CD4-positive, alpha-beta T cell (primary cell): ENCODE data around the gene MACROD2. TPM values are rescaled to one million over a fixed set of nuclear protein-coding genes. Genes with fewer than 3 reads are reported as not detected.

ENCODE experiments used
- ATAC-seq: fragments of 200-7000 bp; cut with Tn5 transposase; one replicate; pipeline ENCODE4 v1.10.0; 2022; ENCODE audit warnings: mild to moderate bottlenecking; ENCODE audit not compliant: poor library complexity
- CTCF ChIA-PET: fragments of 350-600 bp; sonication (Branson Sonifier 250); formaldehyde crosslinking; loops from one replicate; lab custom pipeline; 2021; ENCODE audit warnings: antibody characterized with exemption, inconsistent platforms; lab: Charles Lee
- POLR2A ChIA-PET: fragments of 350-600 bp; sonication (Branson Sonifier 250); formaldehyde crosslinking; loops from one replicate; lab custom pipeline; 2021; ENCODE audit warnings: antibody characterized with exemption, inconsistent platforms; lab: Charles Lee
- DNase-seq, 14 experiments: peaks; one replicate each; pipeline ENCODE4 v3.0.0-alpha.2; 2013 to 2020; ENCODE audit warnings: mixed read lengths in 2 of 14
- H3K27ac ChIP-seq, 2 donors: one replicate each; pipeline versions ENCODE4 v1.5.1 to v1.7.0; 2013; ENCODE audit warnings: low read length in 2 of 2, low read depth in 1 of 2, mild to moderate bottlenecking in 1 of 2
- H3K27me3 ChIP-seq, 2 experiments: 1 replicate in 1 of 2; 2 replicates in 1 of 2; pipeline versions ENCODE4 v1.6.1 to v1.7.0; 2013; ENCODE audit warnings: low read length in 2 of 2, control low read depth in 1 of 2, mild to moderate bottlenecking in 1 of 2, moderate library complexity in 1 of 2; ENCODE audit not compliant: insufficient read depth in 2 of 2, control insufficient read depth in 1 of 2
- H3K36me3 ChIP-seq: one replicate; pipeline ENCODE4 v1.6.1; 2013; ENCODE audit warnings: low read length, control low read depth; ENCODE audit not compliant: insufficient read depth
- H3K4me1 ChIP-seq: one replicate; pipeline ENCODE4 v1.6.1; 2013; ENCODE audit warnings: low read length, control low read depth; ENCODE audit not compliant: insufficient read depth
- H3K4me3 ChIP-seq: one replicate; pipeline ENCODE4 v1.5.1; 2013; ENCODE audit warnings: mild to moderate bottlenecking, low read length, moderate library complexity
- H3K9me3 ChIP-seq, 2 experiments: 1 replicate in 1 of 2; 2 replicates in 1 of 2; pipeline versions ENCODE4 v1.6.1 to v1.7.0; 2013; ENCODE audit warnings: low read length in 2 of 2, mild to moderate bottlenecking in 2 of 2, control low read depth in 1 of 2, moderate library complexity in 1 of 2; ENCODE audit not compliant: control insufficient read depth in 1 of 2, insufficient read depth in 1 of 2
- H3K27ac Mint-ChIP-seq: one replicate; pipeline ENCODE4 v1.8.0; 2020; ENCODE audit warnings: mixed read lengths
- H3K27me3 Mint-ChIP-seq: one replicate; pipeline ENCODE4 v1.8.0; 2021; ENCODE audit warnings: mixed read lengths
- H3K36me3 Mint-ChIP-seq: one replicate; pipeline ENCODE4 v1.8.0; 2021; ENCODE audit warnings: low read depth, mixed read lengths
- H3K4me1 Mint-ChIP-seq: one replicate; pipeline ENCODE4 v1.8.0; 2021; ENCODE audit warnings: low read depth, mixed read lengths
- H3K4me3 Mint-ChIP-seq: one replicate; pipeline ENCODE4 v1.8.0; 2020; ENCODE audit warnings: mild to moderate bottlenecking, mixed read lengths
- H3K9me3 Mint-ChIP-seq: one replicate; pipeline ENCODE4 v1.8.0; 2020; ENCODE audit warnings: mixed read lengths
- intact Hi-C, 2 experiments: fragments of 100-400 bp; cut with DNase I in 1 of 2; cut with micrococcal nuclease in 1 of 2; formaldehyde crosslinking; loops; one replicate each; pipeline versions ENCODE4 v1.15.1 to v1.9.0; 2023 to 2025; cut with DNase I, micrococcal nuclease
- total RNA-seq, 174 experiments: library from RNA in 2 of 174; stranded (reverse) in 2 of 174; gene quantifications; one replicate each; pipeline ENCODE4 v1.2.3 and lab custom pipeline; 2021 to 2026
- TF ChIP-seq, protein P1 (sequence below): fragments of 200-600 bp; IDR thresholded peaks from one replicate; pipeline ENCODE4 v1.8.0; 2022; ENCODE audit warnings: antibody characterized with exemption, mild to moderate bottlenecking

MACROD2 gene
- total RNA-seq, 2 experiments from 2014 or later: not detected

DNA sequence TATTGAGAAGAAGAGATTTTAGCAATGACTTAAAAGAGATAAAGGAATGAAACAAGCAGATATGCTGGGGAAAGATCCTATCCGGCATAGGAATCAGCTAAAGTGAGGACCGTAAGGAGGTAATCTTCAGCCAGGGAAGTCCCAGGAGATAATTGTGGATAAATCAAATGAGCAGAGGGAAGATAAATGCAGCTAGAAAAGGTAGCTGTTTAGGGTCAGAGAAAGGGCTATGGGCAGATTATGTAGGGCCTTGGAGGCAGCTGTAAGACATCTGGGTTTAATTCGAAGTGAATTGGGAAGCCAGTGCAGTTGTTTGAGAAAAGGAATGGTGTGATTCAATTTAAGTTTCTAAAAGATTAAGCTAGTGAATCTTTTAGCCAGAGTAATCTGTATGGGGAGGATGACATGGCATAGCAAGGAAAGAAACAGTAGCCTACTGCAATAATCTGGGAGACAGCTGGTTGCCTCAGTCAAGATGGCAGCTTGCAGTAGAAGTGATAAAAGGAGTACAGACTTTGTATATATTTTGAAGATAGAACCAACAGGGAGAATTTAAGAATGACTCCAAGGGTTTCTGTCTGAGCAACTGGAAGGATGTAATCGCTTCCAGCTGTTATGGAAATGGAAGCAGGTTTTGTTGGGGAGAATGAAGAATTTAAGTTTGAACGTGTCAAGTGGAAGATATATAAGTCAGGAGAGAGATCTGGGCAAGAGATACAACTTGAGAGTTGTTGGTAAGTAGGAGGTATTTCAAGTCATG is 894.4 kb downstream of the MACROD2 start:
- no peaks in the 10 kb centered on the region for H3K36me3 ChIP-seq
- no peaks in the 10 kb centered on the region for H3K4me1 ChIP-seq
- no peak overlapping the region for H3K4me3 ChIP-seq
- H3K27ac Mint-ChIP-seq: no peak overlapping the region
- DNase-seq (no peak), ATAC-seq (no peak)
- no peaks in the 10 kb centered on the region for H3K4me1 Mint-ChIP-seq
- peaks cover 6% of the 10 kb centered on the region for H3K9me3 Mint-ChIP-seq
- ChIA-PET POLR2A (no interaction called here), CTCF (interaction anchor here (0.5 kb wide), 1 partner anchor 71 kb away, joined by 3 read pairs; no protein-coding TSS in a partner anchor)
- H3K27ac ChIP-seq: no peak overlapping the region
- TF ChIP-seq, protein P1, sequence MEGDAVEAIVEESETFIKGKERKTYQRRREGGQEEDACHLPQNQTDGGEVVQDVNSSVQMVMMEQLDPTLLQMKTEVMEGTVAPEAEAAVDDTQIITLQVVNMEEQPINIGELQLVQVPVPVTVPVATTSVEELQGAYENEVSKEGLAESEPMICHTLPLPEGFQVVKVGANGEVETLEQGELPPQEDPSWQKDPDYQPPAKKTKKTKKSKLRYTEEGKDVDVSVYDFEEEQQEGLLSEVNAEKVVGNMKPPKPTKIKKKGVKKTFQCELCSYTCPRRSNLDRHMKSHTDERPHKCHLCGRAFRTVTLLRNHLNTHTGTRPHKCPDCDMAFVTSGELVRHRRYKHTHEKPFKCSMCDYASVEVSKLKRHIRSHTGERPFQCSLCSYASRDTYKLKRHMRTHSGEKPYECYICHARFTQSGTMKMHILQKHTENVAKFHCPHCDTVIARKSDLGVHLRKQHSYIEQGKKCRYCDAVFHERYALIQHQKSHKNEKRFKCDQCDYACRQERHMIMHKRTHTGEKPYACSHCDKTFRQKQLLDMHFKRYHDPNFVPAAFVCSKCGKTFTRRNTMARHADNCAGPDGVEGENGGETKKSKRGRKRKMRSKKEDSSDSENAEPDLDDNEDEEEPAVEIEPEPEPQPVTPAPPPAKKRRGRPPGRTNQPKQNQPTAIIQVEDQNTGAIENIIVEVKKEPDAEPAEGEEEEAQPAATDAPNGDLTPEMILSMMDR: no peak
- intact Hi-C loops: no loop called here
- no peaks in the 10 kb centered on the region for H3K36me3 Mint-ChIP-seq
- no peaks in the 10 kb centered on the region for H3K27me3 ChIP-seq
- H3K27me3 Mint-ChIP-seq: no peaks in the 10 kb centered on the region
- H3K4me3 Mint-ChIP-seq: no peak overlapping the region
- H3K9me3 ChIP-seq: peaks cover 0 to 4% of the 10 kb centered on the region in 2 experiments

DNA sequence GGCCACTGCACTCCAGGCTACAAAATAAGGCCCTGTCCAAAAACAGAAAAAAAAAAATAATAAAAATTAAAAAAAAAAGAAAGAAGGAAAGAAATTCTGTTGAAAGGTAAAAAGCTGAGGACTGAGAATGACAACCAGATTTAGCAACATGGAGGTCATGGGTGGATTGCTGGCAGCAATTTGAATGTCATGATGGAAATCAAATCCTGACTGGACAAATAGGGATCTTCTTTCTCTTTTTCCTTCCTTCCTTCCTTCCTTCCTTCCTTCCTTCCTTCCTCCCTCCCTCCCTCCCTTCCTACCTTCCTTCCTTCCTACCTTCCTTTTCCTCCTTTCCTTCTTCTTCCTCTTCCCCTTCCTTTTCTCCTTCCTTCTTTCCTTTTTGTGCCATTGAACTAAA is 895.4 kb downstream of the MACROD2 start:
- ATAC-seq (no peak), DNase-seq (no peak)
- Mint-ChIP-seq H3K4me1 (no peaks in the 10 kb centered on the region), H3K36me3 (no peaks in the 10 kb centered on the region), H3K27ac (no peak overlapping the region), H3K9me3 (peaks cover 4% of the 10 kb centered on the region), H3K4me3 (no peak overlapping the region), H3K27me3 (no peaks in the 10 kb centered on the region)
- Histone ChIP-seq H3K27me3 (no peaks in the 10 kb centered on the region), H3K4me1 (no peaks in the 10 kb centered on the region), H3K36me3 (no peaks in the 10 kb centered on the region), H3K4me3 (no peak overlapping the region), H3K27ac (no peak overlapping the region), H3K9me3 (peaks cover 4% of the 10 kb centered on the region in 2 experiments)
- intact Hi-C loops: no loop called here
- TF ChIP-seq, protein P1: no peak
- ChIA-PET POLR2A (no interaction called here), CTCF (no interaction called here)

DNA sequence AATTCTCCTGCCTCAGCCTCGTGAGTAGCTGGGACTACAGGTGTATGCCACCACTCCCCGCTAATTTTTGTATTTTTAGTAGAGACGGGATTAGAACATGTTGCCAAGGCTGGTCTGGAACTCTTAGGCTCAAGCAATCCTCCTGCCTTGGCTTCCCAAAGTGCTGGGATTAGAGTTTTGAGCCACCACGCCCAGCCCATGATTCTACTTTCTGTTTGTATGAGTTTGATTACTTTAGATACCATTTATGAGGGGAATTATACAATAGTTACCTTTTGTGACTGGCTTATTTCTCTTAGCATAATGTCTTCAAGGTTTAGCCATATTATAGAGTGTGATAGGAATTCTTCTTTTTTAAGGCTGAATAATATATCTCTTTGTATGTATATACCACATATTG is 897.5 kb downstream of the MACROD2 start:
- no peaks in the 10 kb centered on the region for H3K4me1 Mint-ChIP-seq
- POLR2A ChIA-PET: no interaction called here
- no peaks in the 10 kb centered on the region for H3K27me3 ChIP-seq
- no peaks in the 10 kb centered on the region for H3K4me1 ChIP-seq
- no peaks in the 10 kb centered on the region for H3K36me3 ChIP-seq
- H3K36me3 Mint-ChIP-seq: no peaks in the 10 kb centered on the region
- H3K9me3 ChIP-seq: peaks cover 4 to 7% of the 10 kb centered on the region in 2 experiments
- no peak overlapping the region for H3K4me3 ChIP-seq
- CTCF ChIA-PET: no interaction called here
- H3K27me3 Mint-ChIP-seq: no peaks in the 10 kb centered on the region
- DNase-seq (no peak), ATAC-seq (no peak)
- H3K27ac Mint-ChIP-seq: no peak overlapping the region
- TF ChIP-seq, protein P1: no peak
- peaks cover 6% of the 10 kb centered on the region for H3K9me3 Mint-ChIP-seq
- no peak overlapping the region for H3K27ac ChIP-seq
- H3K4me3 Mint-ChIP-seq: no peak overlapping the region
- intact Hi-C loops: no loop called here
